Naive thymus-derived CD4-positive, alpha-beta T cell (primary cell): ENCODE measurements around the gene RRM2. TPM values are rescaled to one million over a fixed set of nuclear protein-coding genes. Genes with fewer than 3 reads are reported as not detected.

Source experiments
- ATAC-seq: fragments of 150-1000 bp; cut with Tn5 transposase; 2 replicates; pipeline ENCODE4 v1.10.0; 2021; ENCODE audit warnings: mild to moderate bottlenecking, moderate library complexity
- CTCF ChIA-PET: fragments of 350-600 bp; sonication (Branson Sonifier 250); formaldehyde crosslinking; loops from one replicate; lab custom pipeline; 2021; ENCODE audit warnings: antibody characterized with exemption; lab: Charles Lee
- POLR2A ChIA-PET: fragments of 350-600 bp; sonication (Branson Sonifier 250); formaldehyde crosslinking; loops from one replicate; lab custom pipeline; 2021; ENCODE audit warnings: antibody characterized with exemption, inconsistent platforms; lab: Charles Lee
- DNase-seq, 9 donors: peaks; one replicate each; pipeline versions ENCODE4 v3.0.0 to v3.0.0-alpha.2; 2020 to 2022; ENCODE audit warnings: mixed read lengths in 1 of 9
- H3K27ac ChIP-seq: one replicate; pipeline ENCODE4 v1.7.0; 2013; ENCODE audit warnings: mild to moderate bottlenecking, low read depth, low read length, moderate library complexity
- H3K27me3 ChIP-seq, 2 donors: one replicate each; pipeline ENCODE4 v1.7.0; 2013; ENCODE audit warnings: low read length in 2 of 2, mild to moderate bottlenecking in 2 of 2, moderate library complexity in 2 of 2; ENCODE audit not compliant: control insufficient read depth in 2 of 2, insufficient read depth in 2 of 2
- H3K36me3 ChIP-seq, 3 experiments: 1 replicate in 2 of 3; 2 replicates in 1 of 3; pipeline ENCODE4 v1.7.0; 2013; ENCODE audit warnings: low read length in 3 of 3, mild to moderate bottlenecking in 3 of 3, moderate library complexity in 1 of 3; ENCODE audit not compliant: insufficient read depth in 3 of 3, control insufficient read depth in 2 of 3
- H3K4me1 ChIP-seq, 2 donors: one replicate each; pipeline ENCODE4 v1.7.0; 2013; ENCODE audit warnings: low read length in 2 of 2, mild to moderate bottlenecking in 2 of 2, moderate library complexity in 1 of 2; ENCODE audit not compliant: control insufficient read depth in 2 of 2, insufficient read depth in 2 of 2
- H3K4me3 ChIP-seq: 2 replicates; pipeline ENCODE4 v1.7.0; 2013; ENCODE audit warnings: mild to moderate bottlenecking, low read length
- H3K9me3 ChIP-seq, 3 experiments: 1 replicate in 2 of 3; 2 replicates in 1 of 3; pipeline ENCODE4 v1.7.0; 2013; ENCODE audit warnings: low read length in 3 of 3; ENCODE audit not compliant: control insufficient read depth in 2 of 3
- H3K27ac Mint-ChIP-seq, 9 donors: one replicate each; pipeline ENCODE4 v1.8.0; 2020 to 2022; ENCODE audit warnings: mixed read lengths in 9 of 9, mild to moderate bottlenecking in 8 of 9, moderate library complexity in 5 of 9, inconsistent platforms in 2 of 9
- H3K27me3 Mint-ChIP-seq, 5 donors: one replicate each; pipeline ENCODE4 v1.8.0; 2021 to 2022; ENCODE audit warnings: mixed read lengths in 5 of 5, mild to moderate bottlenecking in 1 of 5
- H3K36me3 Mint-ChIP-seq, 5 donors: one replicate each; pipeline ENCODE4 v1.8.0; 2020 to 2022; ENCODE audit warnings: mixed read lengths in 5 of 5, mild to moderate bottlenecking in 3 of 5, inconsistent platforms in 1 of 5
- H3K4me1 Mint-ChIP-seq, 7 donors: one replicate each; pipeline ENCODE4 v1.8.0; 2020 to 2022; ENCODE audit warnings: mixed read lengths in 7 of 7, mild to moderate bottlenecking in 3 of 7, inconsistent platforms in 1 of 7
- H3K4me3 Mint-ChIP-seq, 10 donors: one replicate each; pipeline ENCODE4 v1.8.0; 2020 to 2022; ENCODE audit warnings: mild to moderate bottlenecking in 10 of 10, mixed read lengths in 10 of 10, moderate library complexity in 6 of 10, inconsistent platforms in 2 of 10
- H3K9me3 Mint-ChIP-seq, 11 donors: one replicate each; pipeline ENCODE4 v1.8.0; 2020 to 2022; ENCODE audit warnings: mixed read lengths in 11 of 11, mild to moderate bottlenecking in 4 of 11, inconsistent platforms in 1 of 11, moderate library complexity in 1 of 11
- intact Hi-C, 2 donors: fragments of 100-400 bp; cut with micrococcal nuclease; formaldehyde crosslinking; loops; one replicate each; pipeline ENCODE4 v1.15.1; 2023
- polyA plus RNA-seq, 2 donors: library from polyadenylated mRNA; unstranded; fragments of 300-500 nt; fragmentation: Illumina TruSeq; gene quantifications; one replicate each; pipeline ENCODE4 v1.2.3, GENCODE V29; 2021
- total RNA-seq, 6 experiments: library from RNA in 5 of 6; stranded (reverse) in 5 of 6; gene quantifications; 1 replicate in 5 of 6; 2 replicates in 1 of 6; pipeline ENCODE4 v1.2.3 and lab custom pipeline; 2021 to 2026

The RRM2 gene
- total and polyA plus RNA-seq, 7 experiments from 2014 or later: 0.13 to 330 (median 0.51) TPM; not detected in 2

DNA sequence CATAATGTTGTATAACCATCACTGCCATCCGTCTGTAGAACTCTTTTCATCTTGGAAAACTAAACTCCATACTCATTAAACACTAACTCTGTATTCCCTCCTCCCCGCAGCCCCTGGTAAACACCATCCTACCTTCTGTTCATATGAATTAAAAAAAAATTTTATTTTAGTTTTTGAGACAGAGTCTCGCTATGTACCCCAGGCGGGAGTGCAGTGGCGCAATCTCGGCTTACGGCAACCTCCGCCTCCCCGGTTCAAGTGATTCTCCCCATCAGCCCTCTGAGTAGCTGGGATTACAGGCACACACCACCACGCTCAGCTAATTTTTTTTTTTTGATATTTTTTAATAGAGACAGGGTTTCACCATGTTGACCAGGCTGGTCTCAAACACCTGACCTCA, 52.9 kb downstream of the RRM2 start:
- Histone ChIP-seq H3K4me1 (no peaks in the 10 kb centered on the region), H3K27ac (no peak overlapping the region), H3K4me3 (no peak overlapping the region), H3K27me3 (no peaks in the 10 kb centered on the region), H3K36me3 (no peaks in the 10 kb centered on the region), H3K9me3 (no peaks in the 10 kb centered on the region)
- Mint-ChIP-seq H3K4me3 (no peak overlapping the region), H3K27ac (peak overlapping the region in 1 of 9 donors; percentile 37), H3K36me3 (peaks cover 0 to 22% (median 0%) of the 10 kb centered on the region in 5 donors), H3K9me3 (peaks cover 0 to 1% (median 0%) of the 10 kb centered on the region in 11 donors), H3K4me1 (peaks cover 0 to 3% (median 0%) of the 10 kb centered on the region in 7 donors), H3K27me3 (no peaks in the 10 kb centered on the region)
- DNase-seq (no peak), ATAC-seq (no peak)
- intact Hi-C loops: no loop called here
- ChIA-PET POLR2A (no interaction called here), CTCF (no interaction called here)

DNA sequence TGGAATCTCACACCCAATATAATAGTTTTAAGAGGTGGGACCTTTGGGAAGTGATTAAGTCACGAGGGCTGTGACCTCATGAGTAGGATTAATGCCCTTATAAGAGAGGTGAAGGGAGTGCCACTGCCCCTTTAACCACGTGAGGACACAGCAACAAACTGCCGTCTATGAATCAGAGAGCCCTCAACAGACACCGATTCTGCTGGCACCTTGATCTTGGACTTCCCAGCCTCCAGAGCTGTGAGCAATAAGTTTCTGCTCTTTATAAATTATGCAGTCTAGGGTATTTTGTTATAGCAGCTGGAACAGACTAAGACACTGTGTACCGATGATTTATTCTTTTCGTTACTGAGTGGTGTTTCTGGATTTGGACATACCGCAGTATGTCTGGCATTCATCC, 56.2 kb downstream of the RRM2 start:
- Mint-ChIP-seq H3K4me3 (no peak overlapping the region), H3K27ac (no peak overlapping the region), H3K27me3 (no peaks in the 10 kb centered on the region), H3K9me3 (peaks cover 0 to 6% (median 3%) of the 10 kb centered on the region in 11 donors), H3K36me3 (peaks cover 0 to 33% (median 0%) of the 10 kb centered on the region in 5 donors), H3K4me1 (peaks cover 0 to 3% (median 0%) of the 10 kb centered on the region in 7 donors)
- no peaks in the 10 kb centered on the region for H3K36me3 ChIP-seq
- intact Hi-C loops: no loop called here
- H3K4me1 ChIP-seq: no peaks in the 10 kb centered on the region
- no peaks in the 10 kb centered on the region for H3K27me3 ChIP-seq
- ChIA-PET CTCF (no interaction called here), POLR2A (no interaction called here)
- ATAC-seq (no peak), DNase-seq (no peak)
- H3K9me3 ChIP-seq: no peaks in the 10 kb centered on the region
- H3K4me3 ChIP-seq: no peak overlapping the region
- no peak overlapping the region for H3K27ac ChIP-seq

DNA sequence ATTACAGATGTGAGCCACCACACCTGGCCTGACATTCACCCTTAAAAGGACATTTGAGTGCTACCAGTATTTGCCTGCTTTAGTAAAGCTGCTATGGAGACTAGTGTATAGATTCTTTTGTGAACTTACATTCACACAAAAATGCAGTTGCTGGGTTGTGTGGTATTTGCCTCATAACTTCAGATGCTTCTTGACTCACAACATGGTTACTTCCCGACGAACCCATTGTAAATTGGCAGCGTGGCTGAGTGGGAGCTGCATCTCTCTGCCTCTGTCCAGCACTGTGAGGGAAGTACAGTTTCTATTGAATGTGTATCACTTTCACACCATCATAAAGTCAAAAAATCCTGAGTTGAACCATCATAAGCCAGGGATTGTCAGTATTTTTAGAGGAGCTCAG, 56.9 kb downstream of the RRM2 start:
- DNase-seq (no peak), ATAC-seq (no peak)
- no peak overlapping the region for H3K4me3 ChIP-seq
- intact Hi-C loops: no loop called here
- ChIA-PET POLR2A (no interaction called here), CTCF (no interaction called here)
- no peaks in the 10 kb centered on the region for H3K36me3 ChIP-seq
- H3K4me1 ChIP-seq: no peaks in the 10 kb centered on the region
- Mint-ChIP-seq H3K4me1 (peaks cover 0 to 3% (median 0%) of the 10 kb centered on the region in 7 donors), H3K27ac (no peak overlapping the region), H3K4me3 (no peak overlapping the region), H3K27me3 (no peaks in the 10 kb centered on the region), H3K9me3 (peaks cover 0 to 6% (median 3%) of the 10 kb centered on the region in 11 donors), H3K36me3 (peaks cover 0 to 35% (median 0%) of the 10 kb centered on the region in 5 donors)
- no peaks in the 10 kb centered on the region for H3K9me3 ChIP-seq
- no peaks in the 10 kb centered on the region for H3K27me3 ChIP-seq
- no peak overlapping the region for H3K27ac ChIP-seq

DNA sequence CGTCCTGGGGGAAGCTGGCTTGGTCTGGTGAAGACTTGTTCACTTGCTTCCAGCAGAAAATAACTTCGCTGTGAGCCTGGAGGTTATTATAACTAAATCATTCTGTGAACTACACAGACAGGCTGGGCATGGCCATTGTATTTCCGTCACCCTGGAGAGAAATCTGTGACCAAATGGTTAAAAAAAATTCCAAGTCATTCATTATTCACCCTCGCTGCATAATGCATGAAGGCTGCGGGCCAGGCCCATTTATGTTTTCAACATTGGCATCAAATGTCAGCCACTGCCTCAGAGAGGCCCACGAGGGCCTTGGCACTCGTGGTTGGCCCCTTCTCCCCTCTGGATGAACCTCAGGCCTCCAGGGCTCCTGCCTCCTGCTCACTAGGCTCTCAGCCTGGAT, 57.7 kb downstream of the RRM2 start:
- CTCF ChIA-PET: no interaction called here
- ATAC-seq (no peak), DNase-seq (no peak)
- Histone ChIP-seq H3K27ac (no peak overlapping the region), H3K4me3 (no peak overlapping the region), H3K4me1 (no peaks in the 10 kb centered on the region), H3K9me3 (no peaks in the 10 kb centered on the region), H3K36me3 (no peaks in the 10 kb centered on the region), H3K27me3 (no peaks in the 10 kb centered on the region)
- POLR2A ChIA-PET: no interaction called here
- Mint-ChIP-seq H3K4me3 (no peak overlapping the region), H3K27me3 (no peaks in the 10 kb centered on the region), H3K36me3 (peaks cover 0 to 35% (median 0%) of the 10 kb centered on the region in 5 donors), H3K4me1 (peaks cover 0 to 3% (median 0%) of the 10 kb centered on the region in 7 donors), H3K9me3 (peaks cover 0 to 6% (median 3%) of the 10 kb centered on the region in 11 donors), H3K27ac (no peak overlapping the region)
- intact Hi-C loops: no loop called here

Other genes starting within 250 kb of the RRM2 start
- gene GRHL1, start 171.0 kb upstream of the RRM2 start, total RNA-seq: 1 to 10 TPM in 1 of 5 experiments, under 1 TPM in 4; 0.19 to 1.3 (median 0.56) TPM
- under 1 TPM in 1 of 2 donors, not detected in 1; 0.33 TPM for gene GRHL1, start 171.0 kb upstream of the RRM2 start, polyA plus RNA-seq
- gene KLF11, start 79.2 kb upstream of the RRM2 start, total RNA-seq: 10 to 100 TPM in 2 of 5 experiments, 1 to 10 TPM in 3; 2.7 to 48.6 (median 6.8) TPM
- gene KLF11, start 79.2 kb upstream of the RRM2 start, polyA plus RNA-seq: 1 to 10 TPM; 1.3 to 1.7 TPM
- gene CYS1, start 42.3 kb upstream of the RRM2 start, total RNA-seq: 1 to 10 TPM in 1 of 5 experiments, not detected in 4; 1.3 TPM
- gene CYS1, start 42.3 kb upstream of the RRM2 start, polyA plus RNA-seq: not detected
- 10 to 100 TPM; 44.9 to 90.5 (median 65.8) TPM for gene HPCAL1, start 180.2 kb downstream of the RRM2 start, total RNA-seq
- gene HPCAL1, start 180.2 kb downstream of the RRM2 start, polyA plus RNA-seq: 100 to 1,000 TPM; 105 to 137 TPM